Panc1 (cell line): ENCODE measurements around the gene AGTPBP1. TPM values are rescaled to one million over a fixed set of nuclear protein-coding genes. Genes with fewer than 3 reads are reported as not detected.

Experiments
- ATAC-seq: fragments of 200-7000 bp; cut with Tn5 transposase; 2 replicates; pipeline ENCODE4 v1.9.1; 2020; ENCODE audit warnings: mild to moderate bottlenecking, moderate library complexity
- BruUV-seq: library from RNA; stranded (reverse); fragments of 400-500 nt; replicated peaks from 2 replicates; lab custom pipeline; 2021; lab: Mats Ljungman, UMichigan
- CTCF ChIA-PET: fragments of 300-600 bp; sonication (Branson Sonifier 250); formaldehyde crosslinking; loops from one replicate; lab custom pipeline; 2022; ENCODE audit warnings: antibody characterized with exemption; lab: Charles Lee
- POLR2A ChIA-PET: fragments of 300-600 bp; sonication (Branson Sonifier 250); formaldehyde crosslinking; loops from one replicate; lab custom pipeline; 2022; ENCODE audit warnings: antibody characterized with exemption; lab: Charles Lee
- DNase-seq: peaks from one replicate; pipeline ENCODE4 v3.0.0-alpha.2; 2010; ENCODE audit warnings: low read depth, low spot score
- H3K27ac ChIP-seq: 2 replicates; pipeline ENCODE4 v1.5.1; 2011; ENCODE audit warnings: mild to moderate bottlenecking, low read length, inconsistent platforms
- H3K27me3 ChIP-seq: fragments of 200-500 bp; sonication (Bioruptor generic); 2 replicates; pipeline ENCODE4 v1.6.0; 2014; ENCODE audit warnings: low read length, inconsistent platforms; ENCODE audit not compliant: control insufficient read depth, insufficient read depth
- H3K36me3 ChIP-seq: fragments of 200-500 bp; sonication (Bioruptor generic); 2 replicates; pipeline ENCODE4 v1.5.1; 2014; ENCODE audit warnings: inconsistent platforms, mild to moderate bottlenecking, low read length, moderate library complexity; ENCODE audit not compliant: control insufficient read depth, insufficient read depth
- H3K4me1 ChIP-seq: 2 replicates; pipeline ENCODE4 v1.5.1; 2011; ENCODE audit warnings: inconsistent platforms, mild to moderate bottlenecking, low read length, moderate library complexity; ENCODE audit not compliant: control insufficient read depth, insufficient read depth
- H3K4me3 ChIP-seq, 2 experiments: 2 replicates each; pipeline ENCODE4 v1.5.1; 2011 to 2012; ENCODE audit warnings: low read depth in 2 of 2, low read length in 2 of 2, mild to moderate bottlenecking in 2 of 2, inconsistent platforms in 1 of 2, moderate library complexity in 1 of 2
- H3K9me3 ChIP-seq: fragments of 200-500 bp; sonication (Bioruptor generic); 2 replicates; pipeline ENCODE4 v1.5.1; 2014; ENCODE audit warnings: low read depth, mild to moderate bottlenecking, inconsistent platforms, low read length, moderate library complexity; ENCODE audit not compliant: control insufficient read depth, insufficient read depth
- CTCF ChIP-seq: fragments of 450-650 bp; IDR thresholded peaks from 2 replicates; pipeline ENCODE4 v1.5.1; 2017; ENCODE audit warnings: mild to moderate bottlenecking
- POLR2AphosphoS5 ChIP-seq: IDR thresholded peaks from 2 replicates; pipeline ENCODE4 v1.6.1; 2012; ENCODE audit warnings: mild to moderate bottlenecking, low read depth, low read length, moderate library complexity
- REST ChIP-seq, 2 experiments: IDR thresholded peaks; 2 replicates each; pipeline ENCODE4 v1.6.1; 2011 to 2012; ENCODE audit warnings: low read depth in 2 of 2, control low read depth in 1 of 2, low read length in 1 of 2, mild to moderate bottlenecking in 1 of 2, moderate library complexity in 1 of 2; ENCODE audit not compliant: insufficient read depth in 1 of 2
- SIN3A ChIP-seq: IDR thresholded peaks from 2 replicates; pipeline ENCODE4 v1.6.1; 2012; ENCODE audit warnings: low read depth, mild to moderate bottlenecking, low read length, moderate library complexity, borderline replicate concordance; ENCODE audit not compliant: insufficient read depth
- TCF7L2 ChIP-seq: IDR thresholded peaks from 2 replicates; pipeline ENCODE4 v1.6.1; 2011; ENCODE audit warnings: mild to moderate bottlenecking, low read depth, low read length, inconsistent platforms
- in situ Hi-C: cut with HindIII; loops from 2 replicates; pipeline ENCODE4 v1.10.0; 2016; ENCODE audit warnings: low sequenced_read_pairs, low pct_unique_long_range_greater_than_20kb
- intact Hi-C: fragments of 100-400 bp; cut with micrococcal nuclease; formaldehyde crosslinking; loops from one replicate; pipeline ENCODE4 v1.10.0; 2022; ENCODE audit not compliant: unreplicated experiment
- total RNA-seq: library from RNA; stranded (reverse); gene quantifications from one replicate; pipeline ENCODE4 v1.2.1, GENCODE V29; 2021; ENCODE audit not compliant: unreplicated experiment

Gene AGTPBP1
- total RNA-seq, 1 experiment from 2014 or later: 11.6 TPM

GRCh38 chr9:85547599-85547998, 194.2 kb downstream of the AGTPBP1 start:
- ATAC-seq: no peak
- CTCF ChIA-PET: no interaction called here

GRCh38 chr9:85543196-85543595, 198.6 kb downstream of the AGTPBP1 start:
- no peak overlapping the region for H3K4me3 ChIP-seq
- no peaks in the 10 kb centered on the region for H3K4me1 ChIP-seq
- no peaks in the 10 kb centered on the region for H3K36me3 ChIP-seq
- ATAC-seq: no peak
- ChIA-PET CTCF (no interaction called here), POLR2A (no interaction called here)
- intact Hi-C loops: no loop called here
- DNase-seq: no peak
- H3K9me3 ChIP-seq: no peaks in the 10 kb centered on the region
- in situ Hi-C loops: no loop called here
- H3K27me3 ChIP-seq: no peaks in the 10 kb centered on the region
- no TSS peak for BruUV-seq
- H3K27ac ChIP-seq: no peak overlapping the region
- TF ChIP-seq SIN3A: no peak
- TF ChIP-seq REST (IDR thresholded peaks at IDR 0.05; ENCODE audit: insufficient read depth in 1 of 2, low read depth in 2 of 2, low read length in 1 of 2): no peak

More at GRCh38 chr9:85547599-85547998, 194.2 kb downstream of the AGTPBP1 start:
- POLR2A ChIA-PET: no interaction called here
- Histone ChIP-seq H3K27me3 (no peaks in the 10 kb centered on the region), H3K36me3 (no peaks in the 10 kb centered on the region), H3K4me1 (no peaks in the 10 kb centered on the region), H3K27ac (no peak overlapping the region), H3K4me3 (no peak overlapping the region), H3K9me3 (no peaks in the 10 kb centered on the region)
- no peak for DNase-seq
- in situ Hi-C loops: no loop called here
- no TSS peak for BruUV-seq
- TF ChIP-seq TCF7L2 (no peak), SIN3A (no peak), CTCF (no peak), POLR2AphosphoS5 (no peak), REST (IDR thresholded peaks at IDR 0.05; ENCODE audit: insufficient read depth in 1 of 2, low read depth in 2 of 2, low read length in 1 of 2) (no peak)
- intact Hi-C loops: no loop called here
